PC-9 (cell line): ENCODE measurements around the gene SPHK1.

ENCODE experiments used
- EZH2 ChIP-seq: fragments of 200-600 bp; sonication (generic); IDR thresholded peaks from 2 replicates; pipeline ENCODE4 v1.8.0; 2017; ENCODE audit warnings: antibody characterized with exemption, low read depth
- TF ChIP-seq, protein P1 (sequence below): fragments of 200-600 bp; sonication (generic); conservative IDR thresholded peaks from 2 replicates; pipeline ENCODE4 v1.6.1; 2017; ENCODE audit warnings: mixed run types, antibody characterized with exemption, mild to moderate bottlenecking, moderate library complexity

DNA sequence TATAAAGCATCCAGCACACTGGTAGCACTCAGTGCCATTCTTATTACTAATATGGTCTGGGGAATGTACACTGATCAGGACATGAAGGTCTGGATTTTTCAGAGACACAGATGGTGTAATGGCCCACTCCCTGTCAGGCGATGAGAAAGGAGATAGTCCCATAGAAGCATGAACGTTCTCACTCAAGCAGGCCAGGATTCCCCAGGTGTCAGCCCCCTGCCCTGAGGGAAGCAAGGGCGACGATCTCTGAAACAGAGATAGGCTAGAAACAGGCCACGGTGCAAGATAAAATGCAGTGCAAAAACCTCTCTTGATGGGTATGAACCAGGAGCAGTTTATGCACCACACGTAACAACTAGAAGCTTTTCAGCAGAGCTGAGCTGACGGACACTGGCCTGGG is 41.3 kb upstream of the SPHK1 start:
- TF ChIP-seq, protein P1, sequence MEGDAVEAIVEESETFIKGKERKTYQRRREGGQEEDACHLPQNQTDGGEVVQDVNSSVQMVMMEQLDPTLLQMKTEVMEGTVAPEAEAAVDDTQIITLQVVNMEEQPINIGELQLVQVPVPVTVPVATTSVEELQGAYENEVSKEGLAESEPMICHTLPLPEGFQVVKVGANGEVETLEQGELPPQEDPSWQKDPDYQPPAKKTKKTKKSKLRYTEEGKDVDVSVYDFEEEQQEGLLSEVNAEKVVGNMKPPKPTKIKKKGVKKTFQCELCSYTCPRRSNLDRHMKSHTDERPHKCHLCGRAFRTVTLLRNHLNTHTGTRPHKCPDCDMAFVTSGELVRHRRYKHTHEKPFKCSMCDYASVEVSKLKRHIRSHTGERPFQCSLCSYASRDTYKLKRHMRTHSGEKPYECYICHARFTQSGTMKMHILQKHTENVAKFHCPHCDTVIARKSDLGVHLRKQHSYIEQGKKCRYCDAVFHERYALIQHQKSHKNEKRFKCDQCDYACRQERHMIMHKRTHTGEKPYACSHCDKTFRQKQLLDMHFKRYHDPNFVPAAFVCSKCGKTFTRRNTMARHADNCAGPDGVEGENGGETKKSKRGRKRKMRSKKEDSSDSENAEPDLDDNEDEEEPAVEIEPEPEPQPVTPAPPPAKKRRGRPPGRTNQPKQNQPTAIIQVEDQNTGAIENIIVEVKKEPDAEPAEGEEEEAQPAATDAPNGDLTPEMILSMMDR: no peak
- TF ChIP-seq EZH2: no peak
